Lung (tissue), 12 donors: ENCODE data around the gene HOXB9. TPM values are rescaled to one million over a fixed set of nuclear protein-coding genes. Genes with fewer than 3 reads are reported as not detected.

Experiments used
- ATAC-seq: fragments of 200-7000 bp; cut with Tn5 transposase; one replicate; pipeline ENCODE4 v1.9.1; 2020; ENCODE audit warnings: moderate number of reproducible peaks; ENCODE audit not compliant: insufficient read depth, low FRiP score
- DNase-seq, 3 donors: peaks; one replicate each; pipeline ENCODE4 v3.0.0-alpha.2; 2013 to 2017
- H3K27ac ChIP-seq, 2 donors: one replicate each; pipeline ENCODE4 v1.5.1; 2013; ENCODE audit warnings: mild to moderate bottlenecking in 2 of 2, moderate library complexity in 2 of 2, control low read depth in 1 of 2, inconsistent platforms in 1 of 2, low read depth in 1 of 2, low read length in 1 of 2
- H3K27me3 ChIP-seq, 3 donors: one replicate each; pipeline ENCODE4 v1.5.1; 2013; ENCODE audit warnings: low read length in 2 of 3; ENCODE audit not compliant: control insufficient read depth in 3 of 3, insufficient read depth in 3 of 3
- H3K36me3 ChIP-seq, 4 donors: one replicate each; pipeline ENCODE4 v1.5.1; 2013; ENCODE audit warnings: low read length in 4 of 4, mild to moderate bottlenecking in 1 of 4, moderate library complexity in 1 of 4; ENCODE audit not compliant: control insufficient read depth in 4 of 4, insufficient read depth in 4 of 4
- H3K4me1 ChIP-seq, 5 donors: one replicate each; pipeline ENCODE4 v1.5.1; 2013; ENCODE audit warnings: low read length in 5 of 5, mild to moderate bottlenecking in 2 of 5, moderate library complexity in 1 of 5; ENCODE audit not compliant: control insufficient read depth in 5 of 5, insufficient read depth in 5 of 5
- H3K4me3 ChIP-seq: one replicate; pipeline ENCODE4 v1.5.1; 2013; ENCODE audit warnings: mild to moderate bottlenecking, control low read depth, moderate library complexity
- H3K9ac ChIP-seq, 2 donors: one replicate each; pipeline ENCODE4 v1.5.1; 2013; ENCODE audit warnings: low read length in 2 of 2, control low read depth in 1 of 2; ENCODE audit not compliant: insufficient read depth in 1 of 2
- H3K9me3 ChIP-seq, 4 donors: one replicate each; pipeline ENCODE4 v1.5.1; 2013; ENCODE audit warnings: low read length in 3 of 4, mild to moderate bottlenecking in 1 of 4, moderate library complexity in 1 of 4; ENCODE audit not compliant: control insufficient read depth in 4 of 4, insufficient read depth in 3 of 4
- WGBS, 2 donors: extraction: QIAGEN DNeasy Blood & Tissue Kit; methylation state at CpG; one replicate each; pipeline ENCODE4 v1.1.7; 2013; 5-methylcytosine and 5-hydroxymethylcytosine counted together
- polyA plus RNA-seq, 2 donors: library from polyadenylated mRNA; stranded (reverse); fragments of 200-250 nt; gene quantifications; one replicate each; pipeline ENCODE4 v1.2.1, GENCODE V29; 2013
- total RNA-seq, 2 donors: library from RNA; depleted of rRNA in 1 of 2; stranded (reverse); fragments of >200 nt in 1 of 2; gene quantifications; one replicate each; pipeline ENCODE4 v1.2.1, GENCODE V29; 2014 to 2021
- TF ChIP-seq, protein P1 (sequence below): IDR thresholded peaks from 2 replicates; pipeline ENCODE4 v1.5.1; 2012; ENCODE audit warnings: mild to moderate bottlenecking; ENCODE audit errors: control extremely low read depth, extremely low read depth
- donor health status: control.
- donor health status: control.
- donor health status: Bipolar disorder and iron deficiency.
- donor health status: healthy.
- donor health status: DM: yes; HTN: yes; CAD: no.

Gene HOXB9
- total and polyA plus RNA-seq, 4 donors, result 0.18 TPM; not detected in 3

DNA sequence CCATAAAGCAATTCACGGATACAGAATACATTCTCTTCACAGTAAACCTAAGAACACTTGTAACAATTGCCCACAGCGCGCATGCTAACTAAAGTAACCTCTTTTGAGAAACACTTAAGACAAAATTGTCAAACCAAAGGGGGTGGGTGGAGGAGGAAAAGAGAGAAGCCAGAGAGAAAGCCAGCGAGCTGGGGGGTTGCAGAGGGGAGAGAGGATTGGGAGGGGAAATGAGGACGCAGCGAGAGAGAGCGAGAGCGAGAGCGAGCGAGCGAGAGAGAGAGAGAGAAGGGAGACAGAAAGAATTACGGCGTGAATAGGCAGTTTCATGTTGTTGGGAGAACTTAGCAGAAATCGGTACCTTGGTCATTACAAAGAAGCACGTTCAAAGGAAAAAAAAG, 13.7 kb downstream of the HOXB9 start:
- peaks cover 0 to 21% (median 4%) of the 10 kb centered on the region in 5 donors for H3K4me1 ChIP-seq
- 3 to 5% methylated on average over 15 of the region's 15 CpGs for WGBS, 2 donors
- H3K27ac ChIP-seq, result no peak overlapping the region
- ATAC-seq, result no peak
- peaks cover 0 to 2% (median 0%) of the 10 kb centered on the region in 4 donors for H3K9me3 ChIP-seq
- no peak overlapping the region for H3K4me3 ChIP-seq
- no peak overlapping the region for H3K9ac ChIP-seq
- peak in 2 of 3 donors; percentile 46 to 62 for DNase-seq
- peaks cover 7 to 78% (median 54%) of the 10 kb centered on the region in 3 donors for H3K27me3 ChIP-seq
- TF ChIP-seq, protein P1, sequence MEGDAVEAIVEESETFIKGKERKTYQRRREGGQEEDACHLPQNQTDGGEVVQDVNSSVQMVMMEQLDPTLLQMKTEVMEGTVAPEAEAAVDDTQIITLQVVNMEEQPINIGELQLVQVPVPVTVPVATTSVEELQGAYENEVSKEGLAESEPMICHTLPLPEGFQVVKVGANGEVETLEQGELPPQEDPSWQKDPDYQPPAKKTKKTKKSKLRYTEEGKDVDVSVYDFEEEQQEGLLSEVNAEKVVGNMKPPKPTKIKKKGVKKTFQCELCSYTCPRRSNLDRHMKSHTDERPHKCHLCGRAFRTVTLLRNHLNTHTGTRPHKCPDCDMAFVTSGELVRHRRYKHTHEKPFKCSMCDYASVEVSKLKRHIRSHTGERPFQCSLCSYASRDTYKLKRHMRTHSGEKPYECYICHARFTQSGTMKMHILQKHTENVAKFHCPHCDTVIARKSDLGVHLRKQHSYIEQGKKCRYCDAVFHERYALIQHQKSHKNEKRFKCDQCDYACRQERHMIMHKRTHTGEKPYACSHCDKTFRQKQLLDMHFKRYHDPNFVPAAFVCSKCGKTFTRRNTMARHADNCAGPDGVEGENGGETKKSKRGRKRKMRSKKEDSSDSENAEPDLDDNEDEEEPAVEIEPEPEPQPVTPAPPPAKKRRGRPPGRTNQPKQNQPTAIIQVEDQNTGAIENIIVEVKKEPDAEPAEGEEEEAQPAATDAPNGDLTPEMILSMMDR, result no peak
- no peaks in the 10 kb centered on the region for H3K36me3 ChIP-seq

DNA sequence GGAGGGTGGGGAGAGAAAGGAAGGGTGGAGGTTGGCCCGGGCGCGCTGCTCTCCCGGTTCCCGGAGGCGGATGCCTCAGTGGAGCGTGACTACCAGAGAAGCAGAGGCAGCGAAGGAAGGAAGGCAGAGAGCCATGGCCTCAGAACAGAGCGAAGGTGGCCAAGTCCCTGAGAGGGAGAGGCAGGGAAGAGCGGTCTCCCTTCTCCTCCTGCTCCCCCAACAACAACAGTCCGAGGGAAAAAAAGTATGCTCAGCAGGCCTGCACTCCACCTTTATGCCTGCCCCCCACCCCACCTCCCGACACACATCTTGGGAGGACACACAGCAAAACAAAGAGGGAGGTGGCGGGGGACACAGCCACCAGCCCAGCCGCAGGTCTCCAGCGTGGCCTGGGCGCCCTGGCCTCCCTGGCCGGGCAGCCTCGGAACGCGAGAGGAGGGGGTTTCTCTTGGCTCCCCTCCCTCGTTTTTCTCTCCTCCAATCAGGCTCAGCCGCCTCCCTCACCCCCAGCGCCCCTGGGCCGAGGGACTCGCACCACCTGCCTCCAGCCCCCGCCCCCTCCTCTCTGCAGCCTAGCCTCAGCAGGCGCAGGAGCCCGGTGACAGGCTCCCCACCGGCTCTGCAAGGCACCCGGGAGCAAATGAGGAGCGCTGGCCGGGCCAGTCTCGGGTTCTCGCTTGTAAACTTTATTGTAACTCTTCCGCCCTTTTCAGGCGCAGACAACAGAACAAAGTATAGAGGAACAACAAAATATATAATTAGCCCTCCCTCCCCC, 14.3 kb downstream of the HOXB9 start:
- Histone ChIP-seq H3K36me3 (peaks cover 0 to 4% (median 0%) of the 10 kb centered on the region in 4 donors), H3K4me3 (no peak overlapping the region), H3K27ac (no peak overlapping the region), H3K9me3 (peaks cover 0 to 2% (median 0%) of the 10 kb centered on the region in 4 donors), H3K4me1 (peaks cover 0 to 21% (median 4%) of the 10 kb centered on the region in 5 donors), H3K27me3 (peaks cover 7 to 77% (median 53%) of the 10 kb centered on the region in 3 donors), H3K9ac (no peak overlapping the region)
- ATAC-seq (no peak), DNase-seq (no peak)
- 3 to 7% methylated on average over 35 to 36 of the region's 36 CpGs for WGBS, 2 donors
- TF ChIP-seq, protein P1, result no peak

DNA sequence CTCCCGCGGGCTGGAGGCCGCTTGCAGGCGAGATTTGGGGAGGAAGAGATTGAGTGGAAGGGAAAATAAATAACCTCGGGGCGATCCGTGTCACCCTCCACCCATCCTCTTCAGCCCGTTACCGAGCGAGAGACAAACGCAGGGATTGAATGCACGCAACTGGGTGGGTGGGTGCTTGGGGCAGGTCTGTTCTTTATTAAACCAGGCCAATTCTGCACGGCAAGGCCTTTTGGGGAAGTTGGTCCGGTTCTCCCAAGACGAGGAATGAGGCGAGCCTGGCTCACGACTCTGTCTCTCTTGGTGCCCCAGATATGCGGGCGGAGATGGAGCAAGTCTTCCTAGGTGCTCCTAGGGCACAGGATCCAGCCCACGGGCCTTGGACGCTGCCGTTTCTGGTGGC, 14.9 kb downstream of the HOXB9 start:
- Histone ChIP-seq H3K9ac (peak overlapping the region in 1 of 2 donors; percentile 65), H3K4me3 (peak overlapping the region; percentile 10), H3K36me3 (peaks cover 0 to 8% (median 0%) of the 10 kb centered on the region in 4 donors), H3K9me3 (peaks cover 0 to 2% (median 0%) of the 10 kb centered on the region in 4 donors), H3K4me1 (peaks cover 0 to 21% (median 4%) of the 10 kb centered on the region in 5 donors), H3K27ac (no peak overlapping the region), H3K27me3 (peaks cover 3 to 77% (median 50%) of the 10 kb centered on the region in 3 donors)
- DNase-seq (no peak), ATAC-seq (peak; percentile 15)
- WGBS, 2 donors, result 2 to 5% methylated on average over 22 of the region's 22 CpGs
- TF ChIP-seq, protein P1, result no peak
